ENCODE data around the gene PNMA8A. TPM values are rescaled to one million over a fixed set of nuclear protein-coding genes. Genes with fewer than 3 reads are reported as not detected.
"Not testable (repeated sequence)": the region's sequence is repeated elsewhere in the genome, so short reads cannot be mapped to it uniquely, and the experiment has no call there.

PNMA8A gene
- polyA plus RNA-seq, 1 donor from 2014 or later = 234 TPM

DNA sequence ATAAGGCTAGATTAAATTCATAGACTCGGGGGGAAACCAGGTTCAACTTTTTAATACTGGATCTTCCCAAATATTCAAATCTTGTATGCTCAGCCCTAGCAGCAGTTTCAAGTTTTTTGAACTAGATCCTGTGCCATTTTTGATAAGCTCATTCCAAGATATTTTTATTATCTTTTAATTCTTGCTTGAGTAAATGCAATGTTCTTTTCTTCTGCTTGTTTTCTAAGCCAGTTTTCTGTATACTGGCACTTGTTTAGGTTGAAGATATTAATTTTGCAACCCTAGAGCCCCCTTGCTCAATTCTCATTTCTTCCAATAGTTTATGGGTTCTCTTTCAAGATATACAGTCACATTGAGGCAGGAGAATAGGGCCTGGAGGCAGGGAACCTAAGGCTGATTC is 29.5 kb downstream of the PNMA8A start:
- Histone ChIP-seq H4K20me1 (ENCODE audit: insufficient read depth) (no peaks in the 10 kb centered on the region), H3K4me2 (ENCODE audit: low read length) (no peak overlapping the region), H3K27ac (ENCODE audit: low read length) (no peak overlapping the region), H3K9me2 (ENCODE audit: insufficient read depth, low read length) (no peaks in the 10 kb centered on the region), H3K79me2 (replicated peaks; ENCODE audit: insufficient read depth, low read length) (no peaks in the 10 kb centered on the region), H3K4me3 (ENCODE audit: low read length) (no peak overlapping the region), H3K36me3 (ENCODE audit: insufficient read depth, low read length) (no peaks in the 10 kb centered on the region), H2AFZ (ENCODE audit: low read depth, low read length) (no peak overlapping the region), H3F3A (ENCODE audit: insufficient read depth, low read length, poor library complexity, severe bottlenecking) (no peaks in the 10 kb centered on the region), H3K9ac (ENCODE audit: low read length) (no peak overlapping the region), H3K9me3 (ENCODE audit: low read length) (no peaks in the 10 kb centered on the region), H3K27me3 (ENCODE audit: insufficient read depth, low read depth, low read length) (no peaks in the 10 kb centered on the region)
- TF ChIP-seq SMC3 (conservative IDR thresholded peaks at IDR 0.05; ENCODE audit: poor library complexity) (no peak), POLR2AphosphoS5 (IDR thresholded peaks at IDR 0.05) (no peak), TAF1 (IDR thresholded peaks at IDR 0.05; ENCODE audit: low read depth) (no peak), EP300 (conservative IDR thresholded peaks at IDR 0.05; ENCODE audit: poor library complexity, severe bottlenecking) (no peak), EZH2 (IDR thresholded peaks at IDR 0.05; ENCODE audit: borderline replicate concordance, insufficient read depth, low read length, poor library complexity, severe bottlenecking) (no peak)
- TF ChIP-seq, protein P1, sequence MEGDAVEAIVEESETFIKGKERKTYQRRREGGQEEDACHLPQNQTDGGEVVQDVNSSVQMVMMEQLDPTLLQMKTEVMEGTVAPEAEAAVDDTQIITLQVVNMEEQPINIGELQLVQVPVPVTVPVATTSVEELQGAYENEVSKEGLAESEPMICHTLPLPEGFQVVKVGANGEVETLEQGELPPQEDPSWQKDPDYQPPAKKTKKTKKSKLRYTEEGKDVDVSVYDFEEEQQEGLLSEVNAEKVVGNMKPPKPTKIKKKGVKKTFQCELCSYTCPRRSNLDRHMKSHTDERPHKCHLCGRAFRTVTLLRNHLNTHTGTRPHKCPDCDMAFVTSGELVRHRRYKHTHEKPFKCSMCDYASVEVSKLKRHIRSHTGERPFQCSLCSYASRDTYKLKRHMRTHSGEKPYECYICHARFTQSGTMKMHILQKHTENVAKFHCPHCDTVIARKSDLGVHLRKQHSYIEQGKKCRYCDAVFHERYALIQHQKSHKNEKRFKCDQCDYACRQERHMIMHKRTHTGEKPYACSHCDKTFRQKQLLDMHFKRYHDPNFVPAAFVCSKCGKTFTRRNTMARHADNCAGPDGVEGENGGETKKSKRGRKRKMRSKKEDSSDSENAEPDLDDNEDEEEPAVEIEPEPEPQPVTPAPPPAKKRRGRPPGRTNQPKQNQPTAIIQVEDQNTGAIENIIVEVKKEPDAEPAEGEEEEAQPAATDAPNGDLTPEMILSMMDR (IDR thresholded peaks at IDR 0.05; ENCODE audit: poor library complexity, severe bottlenecking) = no peak

DNA sequence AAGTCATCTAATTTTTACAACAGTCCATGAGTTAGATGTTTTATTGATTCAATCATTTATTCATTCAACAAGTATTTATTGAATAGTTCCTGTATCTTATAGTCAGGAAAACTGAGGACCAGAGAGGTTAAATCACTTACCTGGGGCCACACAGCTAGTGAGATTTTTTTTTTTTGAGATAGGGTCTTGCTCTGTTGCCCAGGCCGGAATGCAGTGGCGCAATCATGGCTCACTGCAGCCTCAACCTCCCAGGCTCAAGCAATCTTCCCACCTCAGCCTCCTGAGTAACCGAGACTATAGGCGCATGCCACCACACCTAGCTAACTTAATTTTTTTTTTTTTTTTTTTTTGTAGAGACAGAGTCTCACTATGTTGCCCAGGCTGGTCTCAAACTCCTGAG is 35.7 kb downstream of the PNMA8A start:
- H3K27ac ChIP-seq (ENCODE audit: low read length); H4K20me1 ChIP-seq (ENCODE audit: insufficient read depth); H3K27me3 ChIP-seq (ENCODE audit: insufficient read depth, low read depth, low read length); H3K79me2 ChIP-seq (replicated peaks; ENCODE audit: insufficient read depth, low read length); H3K9ac ChIP-seq (ENCODE audit: low read length); H3F3A ChIP-seq (ENCODE audit: insufficient read depth, low read length, poor library complexity, severe bottlenecking); H3K4me2 ChIP-seq (ENCODE audit: low read length); H3K9me2 ChIP-seq (ENCODE audit: insufficient read depth, low read length); H2AFZ ChIP-seq (ENCODE audit: low read depth, low read length); H3K4me3 ChIP-seq (ENCODE audit: low read length); H3K9me3 ChIP-seq (ENCODE audit: low read length); H3K36me3 ChIP-seq (ENCODE audit: insufficient read depth, low read length): not testable (repeated sequence)

DNA sequence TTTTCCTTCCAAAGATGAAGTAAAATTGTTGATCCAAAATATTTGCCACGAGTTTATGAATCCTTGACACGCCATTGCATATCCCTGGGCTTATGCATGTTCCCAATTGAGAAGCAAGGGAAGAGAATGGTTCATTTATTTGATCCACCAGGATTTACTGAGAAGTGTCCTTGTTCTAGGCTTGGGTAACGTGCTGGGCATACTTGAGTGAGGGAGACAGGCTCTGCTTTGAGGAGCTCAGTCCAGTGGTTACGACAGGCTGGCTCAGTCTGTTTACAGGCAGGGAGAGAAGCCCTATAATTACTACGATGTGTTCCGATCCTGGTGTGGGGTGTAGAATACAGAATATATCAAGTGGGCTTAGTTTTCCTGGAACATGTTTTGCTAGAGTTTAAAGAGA is 36.4 kb downstream of the PNMA8A start:
- TF ChIP-seq RAD21 (conservative IDR thresholded peaks at IDR 0.05) (no peak), SMC3 (conservative IDR thresholded peaks at IDR 0.05; ENCODE audit: poor library complexity) (no peak), EZH2 (IDR thresholded peaks at IDR 0.05; ENCODE audit: borderline replicate concordance, insufficient read depth, low read length, poor library complexity, severe bottlenecking) (no peak), MXI1 (conservative IDR thresholded peaks at IDR 0.05; ENCODE audit: poor library complexity, severe bottlenecking) (no peak), EP300 (conservative IDR thresholded peaks at IDR 0.05; ENCODE audit: poor library complexity, severe bottlenecking) (no peak), TAF1 (IDR thresholded peaks at IDR 0.05; ENCODE audit: low read depth) (no peak), POLR2AphosphoS5 (IDR thresholded peaks at IDR 0.05) (no peak)
- TF ChIP-seq, protein P2, sequence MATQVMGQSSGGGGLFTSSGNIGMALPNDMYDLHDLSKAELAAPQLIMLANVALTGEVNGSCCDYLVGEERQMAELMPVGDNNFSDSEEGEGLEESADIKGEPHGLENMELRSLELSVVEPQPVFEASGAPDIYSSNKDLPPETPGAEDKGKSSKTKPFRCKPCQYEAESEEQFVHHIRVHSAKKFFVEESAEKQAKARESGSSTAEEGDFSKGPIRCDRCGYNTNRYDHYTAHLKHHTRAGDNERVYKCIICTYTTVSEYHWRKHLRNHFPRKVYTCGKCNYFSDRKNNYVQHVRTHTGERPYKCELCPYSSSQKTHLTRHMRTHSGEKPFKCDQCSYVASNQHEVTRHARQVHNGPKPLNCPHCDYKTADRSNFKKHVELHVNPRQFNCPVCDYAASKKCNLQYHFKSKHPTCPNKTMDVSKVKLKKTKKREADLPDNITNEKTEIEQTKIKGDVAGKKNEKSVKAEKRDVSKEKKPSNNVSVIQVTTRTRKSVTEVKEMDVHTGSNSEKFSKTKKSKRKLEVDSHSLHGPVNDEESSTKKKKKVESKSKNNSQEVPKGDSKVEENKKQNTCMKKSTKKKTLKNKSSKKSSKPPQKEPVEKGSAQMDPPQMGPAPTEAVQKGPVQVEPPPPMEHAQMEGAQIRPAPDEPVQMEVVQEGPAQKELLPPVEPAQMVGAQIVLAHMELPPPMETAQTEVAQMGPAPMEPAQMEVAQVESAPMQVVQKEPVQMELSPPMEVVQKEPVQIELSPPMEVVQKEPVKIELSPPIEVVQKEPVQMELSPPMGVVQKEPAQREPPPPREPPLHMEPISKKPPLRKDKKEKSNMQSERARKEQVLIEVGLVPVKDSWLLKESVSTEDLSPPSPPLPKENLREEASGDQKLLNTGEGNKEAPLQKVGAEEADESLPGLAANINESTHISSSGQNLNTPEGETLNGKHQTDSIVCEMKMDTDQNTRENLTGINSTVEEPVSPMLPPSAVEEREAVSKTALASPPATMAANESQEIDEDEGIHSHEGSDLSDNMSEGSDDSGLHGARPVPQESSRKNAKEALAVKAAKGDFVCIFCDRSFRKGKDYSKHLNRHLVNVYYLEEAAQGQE (IDR thresholded peaks at IDR 0.05; ENCODE audit: borderline replicate concordance) = no peak
- TF ChIP-seq, protein P1 (IDR thresholded peaks at IDR 0.05; ENCODE audit: poor library complexity, severe bottlenecking) = no peak
- Histone ChIP-seq H3K9me3 (ENCODE audit: low read length) (no peaks in the 10 kb centered on the region), H4K20me1 (ENCODE audit: insufficient read depth) (no peaks in the 10 kb centered on the region), H2AFZ (ENCODE audit: low read depth, low read length) (no peak overlapping the region), H3K9me2 (ENCODE audit: insufficient read depth, low read length) (no peaks in the 10 kb centered on the region), H3K27ac (ENCODE audit: low read length) (no peak overlapping the region), H3K9ac (ENCODE audit: low read length) (no peak overlapping the region), H3K4me2 (ENCODE audit: low read length) (no peak overlapping the region), H3K36me3 (ENCODE audit: insufficient read depth, low read length) (no peaks in the 10 kb centered on the region), H3K27me3 (ENCODE audit: insufficient read depth, low read depth, low read length) (no peaks in the 10 kb centered on the region), H3F3A (ENCODE audit: insufficient read depth, low read length, poor library complexity, severe bottlenecking) (no peaks in the 10 kb centered on the region), H3K79me2 (replicated peaks; ENCODE audit: insufficient read depth, low read length) (no peaks in the 10 kb centered on the region), H3K4me3 (ENCODE audit: low read length) (no peak overlapping the region)

DNA sequence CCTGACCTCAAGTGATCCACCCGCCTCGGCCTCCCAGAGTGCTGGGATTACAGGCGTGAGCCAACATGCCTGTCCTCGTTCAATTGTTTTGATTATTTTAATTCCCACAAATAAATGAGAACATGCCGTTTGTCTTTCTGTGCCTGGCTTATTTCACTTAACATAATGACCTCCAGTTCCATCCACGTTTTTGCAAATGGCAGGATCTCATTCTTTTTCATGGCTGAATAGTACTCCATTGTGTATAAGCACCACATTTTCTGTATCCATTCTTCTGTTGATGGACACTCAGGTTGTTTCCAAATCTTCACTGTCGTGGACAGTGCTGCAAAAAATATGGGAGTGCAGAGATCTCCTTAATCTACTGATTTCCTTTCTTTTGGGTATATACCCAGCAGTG is 37.9 kb downstream of the PNMA8A start:
- H3K27ac ChIP-seq (ENCODE audit: low read length); H3K9ac ChIP-seq (ENCODE audit: low read length); H3K9me2 ChIP-seq (ENCODE audit: insufficient read depth, low read length); H3K4me2 ChIP-seq (ENCODE audit: low read length); H3K4me3 ChIP-seq (ENCODE audit: low read length); H3K9me3 ChIP-seq (ENCODE audit: low read length); H3K27me3 ChIP-seq (ENCODE audit: insufficient read depth, low read depth, low read length); H3F3A ChIP-seq (ENCODE audit: insufficient read depth, low read length, poor library complexity, severe bottlenecking); H3K79me2 ChIP-seq (replicated peaks; ENCODE audit: insufficient read depth, low read length); H3K36me3 ChIP-seq (ENCODE audit: insufficient read depth, low read length); H2AFZ ChIP-seq (ENCODE audit: low read depth, low read length); H4K20me1 ChIP-seq (ENCODE audit: insufficient read depth): not testable (repeated sequence)

Data from neural cell (in vitro differentiated cells).